ENCODE results near the gene PRKAR2B. TPM values are rescaled to one million over a fixed set of nuclear protein-coding genes. Genes with fewer than 3 reads are reported as not detected.

The PRKAR2B gene
- total RNA-seq, 6 experiments from 2014 or later: 3.6 to 9.7 (median 8.7) TPM

GRCh38 chr7:107123392-107123791 is 78.9 kb downstream of the PRKAR2B start:
- Mint-ChIP-seq H3K27me3 (ENCODE audit: insufficient read depth) (peaks cover 8% of the 10 kb centered on the region), H3K9me3 (no peaks in the 10 kb centered on the region), H3K36me3 (ENCODE audit: low read depth) (no peaks in the 10 kb centered on the region), H3K27ac (no peak overlapping the region), H3K4me1 (ENCODE audit: low read depth) (peaks cover 27% of the 10 kb centered on the region), H3K4me3 (no peak overlapping the region)
- TF ChIP-seq CTCF (IDR thresholded peaks at IDR 0.05): no peak
- no peak for DNase-seq

GRCh38 chr7:107125475-107125874 is 81.0 kb downstream of the PRKAR2B start:
- Mint-ChIP-seq H3K36me3 (ENCODE audit: low read depth) (no peaks in the 10 kb centered on the region), H3K27me3 (ENCODE audit: insufficient read depth) (peaks cover 8% of the 10 kb centered on the region), H3K4me3 (no peak overlapping the region), H3K27ac (no peak overlapping the region), H3K4me1 (ENCODE audit: low read depth) (peaks cover 14% of the 10 kb centered on the region; the same call in 1 of the 2 replicates), H3K9me3 (no peaks in the 10 kb centered on the region)
- DNase-seq: no peak
- TF ChIP-seq CTCF (IDR thresholded peaks at IDR 0.05): no peak

GRCh38 chr7:107128217-107128616 is 83.7 kb downstream of the PRKAR2B start:
- Mint-ChIP-seq H3K4me1 (ENCODE audit: low read depth) (no peaks in the 10 kb centered on the region), H3K27me3 (ENCODE audit: insufficient read depth) (peaks cover 8% of the 10 kb centered on the region), H3K36me3 (ENCODE audit: low read depth) (no peaks in the 10 kb centered on the region), H3K27ac (no peak overlapping the region), H3K4me3 (no peak overlapping the region), H3K9me3 (no peaks in the 10 kb centered on the region)
- TF ChIP-seq CTCF (IDR thresholded peaks at IDR 0.05): no peak
- no peak for DNase-seq

- no peak overlapping the region for H3K27ac Mint-ChIP-seq
- H3K27me3 Mint-ChIP-seq (ENCODE audit: insufficient read depth): peaks cover 8% of the 10 kb centered on the region; the same call in 1 of the 2 replicates
- no peak overlapping the region for H3K4me3 Mint-ChIP-seq
- no peaks in the 10 kb centered on the region for H3K36me3 Mint-ChIP-seq (ENCODE audit: low read depth)
- no peak for TF ChIP-seq CTCF (IDR thresholded peaks at IDR 0.05)
- no peaks in the 10 kb centered on the region for H3K9me3 Mint-ChIP-seq
- no peaks in the 10 kb centered on the region for H3K4me1 Mint-ChIP-seq (ENCODE audit: low read depth)
- DNase-seq: no peak
Measured at GRCh38 chr7:107128748-107129147, 84.2 kb downstream of the PRKAR2B start.

- Mint-ChIP-seq H3K4me1 (ENCODE audit: low read depth) (no peaks in the 10 kb centered on the region), H3K36me3 (ENCODE audit: low read depth) (no peaks in the 10 kb centered on the region), H3K9me3 (no peaks in the 10 kb centered on the region), H3K27me3 (ENCODE audit: insufficient read depth) (peaks cover 4% of the 10 kb centered on the region; the same call in 1 of the 2 replicates), H3K4me3 (no peak overlapping the region), H3K27ac (no peak overlapping the region)
- TF ChIP-seq CTCF (IDR thresholded peaks at IDR 0.05): 0 out of 2 replicates have a peak, but pooled peaks have one; percentile 16
- no peak for DNase-seq
Measured at GRCh38 chr7:107130487-107131220, 86.1 kb downstream of the PRKAR2B start.

All from HFFc6 (cell line).